Muscle of arm (tissue), 12 donors: ENCODE data around the gene BRMS1. TPM values are rescaled to one million over a fixed set of nuclear protein-coding genes. Genes with fewer than 3 reads are reported as not detected.
"Not testable (repeated sequence)": the region's sequence is repeated elsewhere in the genome, so short reads cannot be mapped to it uniquely, and the experiment has no call there.

Source experiments
- DNase-seq: peaks from one replicate; pipeline ENCODE4 v3.0.0-alpha.2; 2013
- polyA plus RNA-seq, 12 donors: library from polyadenylated mRNA; unstranded; fragments of 120-200 nt; gene quantifications; one replicate each; pipeline ENCODE4 v1.2.1, GENCODE V29; 2013; ENCODE audit not compliant: insufficient read length in 12 of 12

The BRMS1 gene
- polyA plus RNA-seq, 12 donors = 14.7 to 28.4 (median 19.2) TPM; not detected in 1

- DNase-seq = peak; percentile 92
These were observed 32.8 kb downstream of the BRMS1 start for GRCh38 chr11:66311965-66312548.

- DNase-seq = no peak
These were observed 33.4 kb downstream of the BRMS1 start for GRCh38 chr11:66311470-66311964.

GRCh38 chr11:66310803-66311440 lies 34.0 kb downstream of the BRMS1 start:
- not testable (repeated sequence) for DNase-seq

GRCh38 chr11:66310324-66310723 lies 34.6 kb downstream of the BRMS1 start:
- no peak for DNase-seq

- DNase-seq = no peak
These were observed 35.4 kb downstream of the BRMS1 start for GRCh38 chr11:66309475-66309874.

GRCh38 chr11:66302656-66303055 lies 42.2 kb downstream of the BRMS1 start:
- DNase-seq = no peak

GRCh38 chr11:66299186-66299585 lies 45.7 kb downstream of the BRMS1 start:
- DNase-seq = no peak

- DNase-seq = no peak
These were observed 47.3 kb downstream of the BRMS1 start for GRCh38 chr11:66297610-66298009.

GRCh38 chr11:66294626-66295620 lies 50.0 kb downstream of the BRMS1 start:
- no peak for DNase-seq

- DNase-seq = no peak
These were observed 50.9 kb downstream of the BRMS1 start for GRCh38 chr11:66293777-66294625.

- no peak for DNase-seq
These were observed 51.6 kb downstream of the BRMS1 start for GRCh38 chr11:66293352-66293751.

- no peak for DNase-seq
These were observed 52.2 kb downstream of the BRMS1 start for GRCh38 chr11:66292543-66293332.

- DNase-seq = no peak
These were observed 53.0 kb downstream of the BRMS1 start, which contains the start of gene TMEM151A for GRCh38 chr11:66291706-66292542. Gene TMEM151A (plus strand): TSS chr11:66291894. CDS start chr11:66292014, 120 bp downstream.

- DNase-seq = no peak
These were observed 53.6 kb downstream of the BRMS1 start for GRCh38 chr11:66291303-66291705.

GRCh38 chr11:66290330-66290621 lies 54.6 kb downstream of the BRMS1 start:
- DNase-seq = no peak

- no peak for DNase-seq
These were observed 55.2 kb downstream of the BRMS1 start for GRCh38 chr11:66289548-66290329.

- DNase-seq = peak; percentile 99
These were observed 56.0 kb downstream of the BRMS1 start, which contains the start of gene YIF1A for GRCh38 chr11:66288671-66289547. Gene YIF1A (minus strand): TSS chr11:66289143. CDS start chr11:66288985, 158 bp downstream.
